GM11168 (cell line): ENCODE results near the gene FBXW7.

ENCODE experiments used
- in situ Hi-C: fragments of 300-500 bp; cut with MboI; formaldehyde crosslinking; loops from one replicate; pipeline ENCODE4 v1.12.0; 2022; ENCODE audit warnings: low sequenced_read_pairs; ENCODE audit not compliant: unreplicated experiment

FBXW7 gene

GRCh38 chr4:152389359-152389758 lies 146.5 kb downstream of the FBXW7 start:
- in situ Hi-C loops, result no loop called here

DNA sequence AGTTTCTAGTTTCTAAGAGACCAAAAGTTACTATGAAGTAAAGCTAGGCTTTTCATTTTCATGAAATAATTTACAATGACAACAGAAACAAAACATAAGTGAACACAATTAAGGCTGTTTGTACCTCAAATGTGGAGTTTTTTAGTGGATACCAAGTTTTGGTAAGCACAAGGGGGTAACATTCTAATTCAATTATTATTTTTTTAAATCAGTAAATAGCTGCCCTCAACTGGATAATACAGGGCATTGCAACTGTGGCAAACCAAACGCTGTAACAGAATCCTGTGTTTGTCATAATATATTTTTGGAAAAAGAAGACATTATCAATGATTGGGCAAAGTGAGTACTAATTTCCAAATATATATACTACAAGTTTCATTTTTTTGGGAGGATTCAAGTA lies 150.3 kb downstream of the FBXW7 start:
- in situ Hi-C loops, result no loop called here

DNA sequence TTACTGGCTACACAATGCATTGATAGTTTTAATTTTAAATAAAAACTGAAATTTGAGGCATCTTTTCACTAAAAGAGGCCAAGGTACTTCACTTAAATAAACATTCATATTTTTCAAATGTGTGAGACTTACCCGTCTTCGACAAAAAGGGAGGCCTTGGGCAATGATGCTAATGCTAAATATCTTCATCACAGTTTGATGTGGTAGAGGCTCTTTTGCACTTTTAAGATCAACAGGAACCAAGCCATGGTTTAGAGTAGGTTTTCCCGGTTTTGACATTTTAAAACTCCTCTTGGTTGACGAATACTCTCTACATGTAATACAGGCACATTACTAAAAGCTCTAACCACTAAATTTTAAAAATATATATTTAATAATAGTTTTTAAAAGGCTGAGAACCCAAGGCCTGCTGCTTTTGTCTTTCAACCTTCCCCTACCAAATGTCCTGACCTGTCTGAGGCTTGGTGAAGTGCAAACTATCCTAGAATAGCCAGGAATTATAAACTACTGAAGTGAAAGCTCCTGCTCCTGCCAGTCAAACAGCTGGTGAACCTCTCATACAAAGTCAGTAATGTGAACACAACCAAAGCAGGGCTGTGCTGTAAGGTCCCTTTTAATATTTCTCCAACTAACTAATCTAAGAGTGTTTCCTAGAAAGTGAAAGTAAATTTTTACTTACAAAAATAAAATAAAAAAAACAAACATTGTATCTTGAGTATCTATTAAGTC lies 153.7 kb downstream of the FBXW7 start:
- in situ Hi-C loops, result no loop called here

- in situ Hi-C loops, result no loop called here
Observed at GRCh38 chr4:152380919-152381318, 155.0 kb downstream of the FBXW7 start.

- in situ Hi-C loops, result no loop called here
Observed at GRCh38 chr4:152380185-152380584, 155.7 kb downstream of the FBXW7 start.

DNA sequence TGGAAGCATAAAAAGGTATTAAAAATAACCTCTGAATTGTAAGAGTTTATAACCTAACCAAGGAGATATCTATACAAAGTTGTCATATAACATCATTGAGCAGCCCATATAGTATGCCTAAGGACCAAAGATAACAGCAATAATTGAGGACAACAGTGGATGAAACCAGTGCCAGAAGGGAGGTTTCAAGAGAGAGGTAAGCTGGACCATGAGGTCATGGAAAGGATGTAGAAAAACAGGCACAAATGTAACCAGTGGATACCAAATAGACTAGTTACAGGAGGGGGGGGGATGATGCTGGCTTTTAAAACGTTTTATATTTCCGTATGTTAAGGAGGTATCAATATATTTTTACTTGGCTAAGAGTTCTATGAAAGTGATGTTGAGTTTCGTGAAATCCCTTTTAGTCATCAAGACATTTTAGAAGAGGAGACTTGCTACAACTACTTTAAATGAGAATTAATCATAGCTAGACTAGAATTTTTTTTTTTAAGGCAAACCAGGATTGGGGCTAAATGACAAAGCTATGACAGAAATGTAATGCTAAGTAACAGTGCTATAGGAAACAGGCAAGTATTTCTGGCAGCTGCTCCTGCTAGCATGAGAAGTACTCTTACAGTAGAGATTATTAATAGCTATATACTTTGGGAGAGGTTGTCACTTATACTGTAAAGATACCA lies 161.1 kb downstream of the FBXW7 start:
- in situ Hi-C loops, result no loop called here

DNA sequence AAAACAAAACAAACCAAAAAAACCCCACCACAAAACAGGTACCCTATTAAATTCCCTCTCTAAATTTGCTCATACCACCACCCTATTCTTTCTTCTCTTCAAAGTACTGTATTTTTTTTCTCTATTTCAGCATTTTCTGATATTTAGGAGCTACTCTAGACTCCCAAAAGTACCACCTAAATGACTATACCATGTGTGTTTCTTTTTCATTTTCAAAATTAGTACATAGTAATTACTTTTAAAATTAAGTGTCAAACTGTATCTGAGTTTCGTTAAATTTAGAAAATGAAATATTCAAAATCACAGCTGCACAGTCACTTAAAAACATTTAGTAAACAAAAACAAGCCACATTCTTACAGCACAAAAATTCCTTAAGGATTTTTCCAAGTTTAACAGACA lies 161.7 kb downstream of the FBXW7 start:
- in situ Hi-C loops, result no loop called here

- in situ Hi-C loops, result no loop called here
Observed at GRCh38 chr4:152372444-152372843, 163.4 kb downstream of the FBXW7 start.

DNA sequence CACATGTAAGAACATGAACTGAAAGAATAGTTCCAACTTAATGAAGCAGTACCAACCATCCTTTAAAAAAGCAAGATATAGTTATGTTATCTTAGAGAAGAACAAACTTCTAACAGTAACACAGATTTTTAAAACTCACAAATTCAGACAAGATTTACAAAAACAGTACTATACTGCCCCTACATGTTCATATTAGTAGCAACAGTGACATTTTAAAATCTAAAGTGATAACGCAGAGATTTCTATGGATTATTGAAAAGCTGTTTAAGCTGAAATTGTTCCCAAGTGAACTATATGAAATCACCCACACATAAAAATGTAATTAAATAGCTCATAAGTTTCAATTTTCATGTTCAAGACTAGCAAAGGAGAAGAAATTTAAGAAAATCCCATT lies 166.0 kb downstream of the FBXW7 start:
- in situ Hi-C loops, result no loop called here

- in situ Hi-C loops, result no loop called here
Observed at GRCh38 chr4:152369203-152369901, 166.5 kb downstream of the FBXW7 start.

- in situ Hi-C loops, result no loop called here
Observed at GRCh38 chr4:152368001-152368400, 167.9 kb downstream of the FBXW7 start.

DNA sequence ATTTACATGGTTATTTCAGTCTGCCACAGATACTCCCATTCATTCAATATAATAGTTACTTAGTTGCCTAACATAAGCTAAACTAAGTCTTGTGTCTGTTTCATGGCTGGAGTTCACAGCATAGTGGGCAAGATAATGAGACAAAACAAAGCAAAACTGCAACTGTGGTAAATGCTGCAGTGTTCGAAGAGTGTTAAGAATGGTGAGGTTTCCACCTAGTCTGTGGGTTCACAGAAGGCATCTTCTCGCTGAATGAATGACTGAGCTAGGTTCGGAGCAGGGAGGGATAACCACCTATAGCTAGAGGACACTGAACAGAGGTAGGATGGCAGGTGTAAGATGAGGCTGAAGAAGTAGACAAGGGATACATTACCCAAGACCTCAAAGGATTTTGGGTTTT lies 171.0 kb downstream of the FBXW7 start:
- in situ Hi-C loops, result no loop called here

GRCh38 chr4:152364383-152364782 lies 171.5 kb downstream of the FBXW7 start:
- in situ Hi-C loops, result no loop called here

- in situ Hi-C loops, result no loop called here
Observed at GRCh38 chr4:152363904-152364303, 172.0 kb downstream of the FBXW7 start.

GRCh38 chr4:152363086-152363485 lies 172.8 kb downstream of the FBXW7 start:
- in situ Hi-C loops, result no loop called here

- in situ Hi-C loops, result no loop called here
Observed at GRCh38 chr4:152360045-152360410, 175.9 kb downstream of the FBXW7 start.

- in situ Hi-C loops, result no loop called here
Observed at GRCh38 chr4:152359208-152360044, 176.5 kb downstream of the FBXW7 start.

DNA sequence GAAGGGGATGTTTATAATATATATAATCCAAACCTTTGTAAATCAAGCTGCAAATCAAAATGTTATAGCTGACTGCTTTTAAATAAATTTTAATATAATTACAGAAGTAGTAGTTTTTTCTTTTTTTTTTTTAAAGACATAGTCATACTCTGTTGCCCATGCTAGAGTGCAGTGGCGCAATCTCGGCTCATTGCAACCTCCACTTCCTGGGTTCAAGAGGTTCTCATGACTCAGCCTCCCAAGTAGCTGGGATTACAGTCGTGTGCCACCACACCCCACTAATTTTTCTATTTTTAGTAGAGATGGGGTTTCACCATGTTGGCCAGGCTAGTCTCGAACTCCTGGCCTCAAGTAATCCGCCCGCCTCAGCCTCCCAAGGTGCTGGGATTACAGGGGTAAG lies 178.7 kb downstream of the FBXW7 start:
- in situ Hi-C loops, result no loop called here

DNA sequence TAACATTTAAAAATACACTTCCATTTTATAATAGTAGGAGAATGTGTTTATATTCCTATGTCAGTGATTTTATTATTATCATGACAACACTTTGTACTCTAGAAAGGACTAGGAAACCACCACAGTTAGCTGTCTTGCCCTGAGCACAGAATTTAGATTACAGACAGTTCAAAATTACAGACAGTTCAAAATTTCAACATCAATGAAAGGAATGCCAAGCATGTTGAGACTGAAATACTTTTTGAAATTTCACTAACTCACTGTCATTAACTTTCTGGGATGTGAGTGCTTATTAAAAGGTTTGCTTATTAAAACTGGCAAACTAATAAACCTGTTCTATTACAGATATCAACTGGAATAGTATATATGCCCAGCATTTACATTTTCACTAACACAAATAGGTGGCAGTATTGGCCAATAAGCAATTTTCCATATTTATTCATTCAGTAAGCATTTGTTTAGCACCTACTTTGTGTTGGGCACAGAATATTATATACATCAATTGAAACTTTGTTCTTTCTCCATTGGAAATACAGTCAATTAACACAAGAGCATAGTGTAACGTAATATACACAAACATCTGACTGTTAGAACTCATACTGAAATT lies 179.4 kb downstream of the FBXW7 start:
- in situ Hi-C loops, result no loop called here

GRCh38 chr4:152352622-152353116 lies 183.2 kb downstream of the FBXW7 start:
- in situ Hi-C loops, result no loop called here
